PC-9 (cell line): Measurements from ENCODE around the gene SCRN1. TPM values are rescaled to one million over a fixed set of nuclear protein-coding genes. Genes with fewer than 3 reads are reported as not detected.

Experiments used
- BruUV-seq: library from RNA; stranded (reverse); fragments of 400-500 nt; replicated peaks from 2 replicates; lab custom pipeline; 2021; lab: Mats Ljungman, UMichigan
- CTCF ChIA-PET: fragments of 300-600 bp; sonication (Branson Sonifier 250); formaldehyde crosslinking; loops from one replicate; lab custom pipeline; 2022; ENCODE audit warnings: antibody characterized with exemption; lab: Charles Lee
- POLR2A ChIA-PET: fragments of 300-600 bp; sonication (Branson Sonifier 250); formaldehyde crosslinking; loops from one replicate; lab custom pipeline; 2022; ENCODE audit warnings: antibody characterized with exemption; ENCODE audit not compliant: unreplicated experiment; lab: Charles Lee
- DNase-seq, 2 experiments: peaks; one replicate each; pipeline versions ENCODE4 v3.0.0 to v3.0.0-alpha.2; 2015 to 2022; ENCODE audit warnings: mixed read lengths in 1 of 2
- H2AFZ ChIP-seq: fragments of 200-600 bp; sonication (generic); 2 replicates; pipeline ENCODE4 v1.8.1; 2017; ENCODE audit warnings: antibody characterized with exemption
- H3F3A ChIP-seq: fragments of 200-600 bp; sonication (generic); 2 replicates; pipeline ENCODE4 v1.8.1; 2017; ENCODE audit warnings: antibody characterized with exemption, mild to moderate bottlenecking, low read depth; ENCODE audit not compliant: insufficient read depth
- H3K27ac ChIP-seq: fragments of 200-600 bp; sonication (generic); 2 replicates; pipeline ENCODE4 v1.6.1; 2016; ENCODE audit warnings: mixed run types
- H3K27me3 ChIP-seq: fragments of 200-600 bp; sonication (generic); 2 replicates; pipeline ENCODE4 v1.6.1; 2016; ENCODE audit warnings: low read depth, mixed run types; ENCODE audit not compliant: insufficient read depth
- H3K36me3 ChIP-seq: fragments of 200-600 bp; sonication (generic); 2 replicates; pipeline ENCODE4 v1.6.1; 2016; ENCODE audit warnings: low read depth, mixed run types
- H3K4me1 ChIP-seq: fragments of 200-600 bp; sonication (generic); replicated peaks from 2 replicates; pipeline ENCODE4 v1.6.1; 2016; ENCODE audit warnings: mixed run types; ENCODE audit not compliant: insufficient read depth
- H3K4me2 ChIP-seq: fragments of 200-600 bp; sonication (generic); 2 replicates; pipeline ENCODE4 v1.6.1; 2017; ENCODE audit warnings: mixed run types
- H3K4me3 ChIP-seq: fragments of 200-600 bp; sonication (generic); 2 replicates; pipeline ENCODE4 v1.6.1; 2016; ENCODE audit warnings: mixed run types
- H3K79me2 ChIP-seq: fragments of 200-600 bp; sonication (generic); 2 replicates; pipeline ENCODE4 v1.6.1; 2017; ENCODE audit warnings: low read depth, mixed run types
- H3K9me2 ChIP-seq: fragments of 200-600 bp; sonication (generic); 2 replicates; pipeline ENCODE4 v1.8.1; 2017; ENCODE audit warnings: mild to moderate bottlenecking; ENCODE audit not compliant: insufficient read depth
- H3K9me3 ChIP-seq: fragments of 200-600 bp; sonication (generic); 2 replicates; pipeline ENCODE4 v1.8.1; 2016; ENCODE audit warnings: low read depth; ENCODE audit not compliant: insufficient read depth
- H4K20me1 ChIP-seq: fragments of 200-600 bp; sonication (generic); 2 replicates; pipeline ENCODE4 v1.8.1; 2017; ENCODE audit not compliant: insufficient read depth
- EZH2 ChIP-seq: fragments of 200-600 bp; sonication (generic); IDR thresholded peaks from 2 replicates; pipeline ENCODE4 v1.8.0; 2017; ENCODE audit warnings: antibody characterized with exemption, low read depth
- intact Hi-C: fragments of 100-400 bp; cut with micrococcal nuclease; formaldehyde crosslinking; loops from one replicate; pipeline ENCODE4 v1.10.0; 2022; ENCODE audit not compliant: unreplicated experiment
- total RNA-seq: library from RNA; stranded (reverse); gene quantifications from 2 replicates; pipeline ENCODE4 v1.2.3, GENCODE V29; 2021
- TF ChIP-seq, protein P1 (sequence below): fragments of 200-600 bp; sonication (generic); conservative IDR thresholded peaks from 2 replicates; pipeline ENCODE4 v1.6.1; 2017; ENCODE audit warnings: mixed run types, antibody characterized with exemption, mild to moderate bottlenecking, moderate library complexity

Gene SCRN1
- total RNA-seq, 1 experiment from 2014 or later: 94.4 TPM

DNA sequence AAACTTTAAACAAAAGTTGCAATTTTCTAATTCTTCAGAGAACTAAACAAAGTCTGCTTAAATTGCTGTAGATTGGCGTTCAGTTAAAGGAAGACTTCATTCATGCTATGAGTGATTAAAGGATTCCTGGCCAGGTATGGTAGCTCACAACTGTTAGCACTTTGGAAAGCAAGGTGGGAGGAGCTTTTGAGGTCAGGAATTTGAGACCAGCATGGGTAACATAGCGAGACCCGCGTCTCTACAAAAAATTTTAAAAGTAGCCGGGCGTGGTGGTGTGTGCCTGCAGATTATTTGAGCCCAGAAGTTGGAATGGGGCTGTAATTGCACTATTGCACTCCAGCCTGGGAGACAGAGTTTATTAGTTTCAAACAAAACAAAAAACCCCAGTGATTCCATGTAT is 13.5 kb upstream of the SCRN1 start:
- Histone ChIP-seq H3K27ac (no peak overlapping the region), H3K9me3 (no peaks in the 10 kb centered on the region), H3K4me1 (no peaks in the 10 kb centered on the region), H3K36me3 (no peaks in the 10 kb centered on the region), H3K4me2 (no peak overlapping the region), H3K79me2 (no peaks in the 10 kb centered on the region), H3K4me3 (no peak overlapping the region), H3K9me2 (no peaks in the 10 kb centered on the region), H3F3A (no peaks in the 10 kb centered on the region; the same call in 1 of the 2 replicates), H2AFZ (no peak overlapping the region), H4K20me1 (no peaks in the 10 kb centered on the region), H3K27me3 (no peaks in the 10 kb centered on the region)
- ChIA-PET CTCF (interaction anchor here (0.5 kb wide), 1 partner anchor 59 kb away, joined by 5 read pairs; no protein-coding TSS in a partner anchor), POLR2A (interaction anchor here (0.7 kb wide), 1 partner anchor 16 kb away, joined by 28 read pairs; no protein-coding TSS in a partner anchor)
- intact Hi-C loops: no loop called here
- no peak for DNase-seq
- no TSS peak for BruUV-seq
- TF ChIP-seq, protein P1, sequence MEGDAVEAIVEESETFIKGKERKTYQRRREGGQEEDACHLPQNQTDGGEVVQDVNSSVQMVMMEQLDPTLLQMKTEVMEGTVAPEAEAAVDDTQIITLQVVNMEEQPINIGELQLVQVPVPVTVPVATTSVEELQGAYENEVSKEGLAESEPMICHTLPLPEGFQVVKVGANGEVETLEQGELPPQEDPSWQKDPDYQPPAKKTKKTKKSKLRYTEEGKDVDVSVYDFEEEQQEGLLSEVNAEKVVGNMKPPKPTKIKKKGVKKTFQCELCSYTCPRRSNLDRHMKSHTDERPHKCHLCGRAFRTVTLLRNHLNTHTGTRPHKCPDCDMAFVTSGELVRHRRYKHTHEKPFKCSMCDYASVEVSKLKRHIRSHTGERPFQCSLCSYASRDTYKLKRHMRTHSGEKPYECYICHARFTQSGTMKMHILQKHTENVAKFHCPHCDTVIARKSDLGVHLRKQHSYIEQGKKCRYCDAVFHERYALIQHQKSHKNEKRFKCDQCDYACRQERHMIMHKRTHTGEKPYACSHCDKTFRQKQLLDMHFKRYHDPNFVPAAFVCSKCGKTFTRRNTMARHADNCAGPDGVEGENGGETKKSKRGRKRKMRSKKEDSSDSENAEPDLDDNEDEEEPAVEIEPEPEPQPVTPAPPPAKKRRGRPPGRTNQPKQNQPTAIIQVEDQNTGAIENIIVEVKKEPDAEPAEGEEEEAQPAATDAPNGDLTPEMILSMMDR: no peak
- no peak for TF ChIP-seq EZH2

GRCh38 chr7:30001998-30002397 is 12.4 kb upstream of the SCRN1 start:
- Histone ChIP-seq H3K4me1 (no peaks in the 10 kb centered on the region), H3K27ac (no peak overlapping the region), H3K79me2 (no peaks in the 10 kb centered on the region), H2AFZ (no peak overlapping the region), H3K4me2 (no peak overlapping the region), H3K4me3 (no peak overlapping the region), H3K9me3 (peaks cover 4% of the 10 kb centered on the region; the same call in 1 of the 2 replicates), H3K27me3 (no peaks in the 10 kb centered on the region), H3K36me3 (peaks cover under 1% of the 10 kb centered on the region; the same call in 1 of the 2 replicates), H3F3A (no peaks in the 10 kb centered on the region; the same call in 1 of the 2 replicates), H3K9me2 (no peaks in the 10 kb centered on the region), H4K20me1 (no peaks in the 10 kb centered on the region)
- intact Hi-C loops: no loop called here
- CTCF ChIA-PET: no interaction called here
- DNase-seq: no peak
- TF ChIP-seq, protein P1: no peak
- TF ChIP-seq EZH2: no peak
- POLR2A ChIA-PET: no interaction called here
- BruUV-seq: no TSS peak

DNA sequence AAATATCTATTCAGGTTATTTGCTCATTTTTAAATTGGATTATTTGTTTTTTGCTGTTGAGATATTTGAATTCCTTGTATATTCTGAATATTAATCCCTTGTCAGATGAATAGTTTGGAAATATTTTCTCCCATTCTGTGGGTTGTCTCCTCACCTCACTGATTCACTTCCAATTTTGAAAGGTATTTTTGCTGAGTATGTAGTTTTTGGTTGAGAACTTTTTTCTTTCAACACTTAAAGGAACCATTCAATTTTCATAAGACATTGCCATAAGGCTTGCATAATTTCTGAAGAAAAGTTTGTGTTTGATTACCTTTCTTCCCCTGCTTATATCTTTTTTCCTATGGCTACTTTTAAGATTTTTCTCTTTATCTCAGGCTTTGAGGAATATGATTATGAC is 8.9 kb upstream of the SCRN1 start:
- ChIA-PET POLR2A (no interaction called here), CTCF (no interaction called here)
- Histone ChIP-seq H3K27me3 (no peaks in the 10 kb centered on the region), H3K9me3 (peaks cover 22% of the 10 kb centered on the region), H3K36me3 (peaks cover 7% of the 10 kb centered on the region), H2AFZ (no peak overlapping the region), H3K4me1 (peaks cover 12% of the 10 kb centered on the region), H3K4me3 (no peak overlapping the region), H3F3A (no peaks in the 10 kb centered on the region; the same call in 1 of the 2 replicates), H3K27ac (no peak overlapping the region), H3K9me2 (no peaks in the 10 kb centered on the region), H3K79me2 (no peaks in the 10 kb centered on the region), H3K4me2 (no peak overlapping the region), H4K20me1 (no peaks in the 10 kb centered on the region)
- no TSS peak for BruUV-seq
- TF ChIP-seq, protein P1: no peak
- TF ChIP-seq EZH2: no peak
- intact Hi-C loops: no loop called here
- no peak for DNase-seq
